ENCODE measurements around the gene CDCP2.

CDCP2 gene

GRCh38 chr1:54086754-54087153 is 66.0 kb downstream of the CDCP2 start:
- H3K4me3 ChIP-seq (ENCODE audit: low read depth, low read length) = no peak overlapping the region
- no peak for DNase-seq (ENCODE audit: low read depth)
- TF ChIP-seq, protein P1, sequence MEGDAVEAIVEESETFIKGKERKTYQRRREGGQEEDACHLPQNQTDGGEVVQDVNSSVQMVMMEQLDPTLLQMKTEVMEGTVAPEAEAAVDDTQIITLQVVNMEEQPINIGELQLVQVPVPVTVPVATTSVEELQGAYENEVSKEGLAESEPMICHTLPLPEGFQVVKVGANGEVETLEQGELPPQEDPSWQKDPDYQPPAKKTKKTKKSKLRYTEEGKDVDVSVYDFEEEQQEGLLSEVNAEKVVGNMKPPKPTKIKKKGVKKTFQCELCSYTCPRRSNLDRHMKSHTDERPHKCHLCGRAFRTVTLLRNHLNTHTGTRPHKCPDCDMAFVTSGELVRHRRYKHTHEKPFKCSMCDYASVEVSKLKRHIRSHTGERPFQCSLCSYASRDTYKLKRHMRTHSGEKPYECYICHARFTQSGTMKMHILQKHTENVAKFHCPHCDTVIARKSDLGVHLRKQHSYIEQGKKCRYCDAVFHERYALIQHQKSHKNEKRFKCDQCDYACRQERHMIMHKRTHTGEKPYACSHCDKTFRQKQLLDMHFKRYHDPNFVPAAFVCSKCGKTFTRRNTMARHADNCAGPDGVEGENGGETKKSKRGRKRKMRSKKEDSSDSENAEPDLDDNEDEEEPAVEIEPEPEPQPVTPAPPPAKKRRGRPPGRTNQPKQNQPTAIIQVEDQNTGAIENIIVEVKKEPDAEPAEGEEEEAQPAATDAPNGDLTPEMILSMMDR (IDR thresholded peaks at IDR 0.05; ENCODE audit: insufficient read depth, low read depth, low read length, missing control alignments) = no peak

- TF ChIP-seq, protein P1 (IDR thresholded peaks at IDR 0.05; ENCODE audit: insufficient read depth, low read depth, low read length, missing control alignments) = no peak
- DNase-seq (ENCODE audit: low read depth) = no peak
- H3K4me3 ChIP-seq (ENCODE audit: low read depth, low read length) = no peak overlapping the region
Measured at GRCh38 chr1:54084794-54085193, 68.0 kb downstream of the CDCP2 start.

All from GM12865 (cell line).